ENCODE measurements around the gene SLX4IP.

Gene SLX4IP

DNA sequence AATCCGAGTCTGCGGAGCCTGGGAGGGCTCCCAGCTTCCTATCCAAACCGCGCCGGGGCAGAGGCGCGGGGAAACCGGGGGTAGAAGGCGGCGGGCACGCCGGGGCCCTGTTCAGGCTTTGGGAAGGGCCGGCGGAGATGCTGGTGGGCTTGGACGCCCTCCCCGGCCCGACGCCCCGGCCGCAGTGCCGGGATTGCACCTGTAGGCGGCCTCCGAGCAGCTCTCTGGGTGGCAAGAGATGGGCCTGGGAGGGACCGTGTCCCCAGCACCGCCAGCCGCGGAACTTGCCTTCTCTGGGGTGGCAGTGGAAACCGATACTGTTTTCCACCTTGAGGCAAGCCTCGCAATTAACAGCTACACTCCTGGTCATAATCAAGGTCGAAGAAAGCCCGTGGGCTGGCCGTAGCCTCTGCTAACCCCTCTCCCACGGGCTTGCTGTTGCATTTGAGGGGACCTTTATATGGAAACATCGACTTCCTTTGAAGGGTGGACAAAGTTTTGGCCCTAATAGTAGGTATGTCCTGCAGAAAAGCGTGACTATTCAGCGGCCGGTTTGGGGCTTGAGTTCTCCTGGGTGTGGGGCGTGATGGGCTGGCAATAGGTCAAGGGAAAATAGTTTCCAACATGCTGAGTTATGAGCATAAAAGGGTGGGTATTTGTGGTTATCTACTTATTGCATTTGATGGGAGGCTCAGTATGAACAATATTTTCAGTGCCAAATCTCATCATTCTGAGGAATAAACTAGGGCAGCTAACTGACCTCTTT is 239.8 kb downstream of the SLX4IP start:
- no peaks in the 10 kb centered on the region for H4K20me1 ChIP-seq (ENCODE audit: insufficient read depth, low read length)
- peak overlapping the region; percentile 85 for H2AFZ ChIP-seq (ENCODE audit: low read depth, low read length)
- H3K27me3 ChIP-seq (ENCODE audit: low read depth, low read length) = peaks cover 25% of the 10 kb centered on the region; the same call in 1 of the 2 replicates
- no peaks in the 10 kb centered on the region for H3K36me3 ChIP-seq (replicated peaks; ENCODE audit: low read depth, low read length)
- H3K9me3 ChIP-seq (ENCODE audit: insufficient read depth, low read length) = no peaks in the 10 kb centered on the region
- peaks cover 43% of the 10 kb centered on the region for H3K4me1 ChIP-seq (ENCODE audit: low read length)
- peak overlapping the region; percentile 82 for H3K4me3 ChIP-seq (ENCODE audit: low read length)
- H3K9ac ChIP-seq (ENCODE audit: low read length) = peak overlapping the region; percentile 89
- peak overlapping the region; percentile 79 for H3K27ac ChIP-seq (ENCODE audit: low read length)
- peak overlapping the region; percentile 99 for H3K4me2 ChIP-seq (ENCODE audit: low read length)
- no peaks in the 10 kb centered on the region for H3K79me2 ChIP-seq (ENCODE audit: low read length)
- no peak for TF ChIP-seq EZH2phosphoT487 (IDR thresholded peaks at IDR 0.05; ENCODE audit: low read depth)
- TF ChIP-seq, protein P1, sequence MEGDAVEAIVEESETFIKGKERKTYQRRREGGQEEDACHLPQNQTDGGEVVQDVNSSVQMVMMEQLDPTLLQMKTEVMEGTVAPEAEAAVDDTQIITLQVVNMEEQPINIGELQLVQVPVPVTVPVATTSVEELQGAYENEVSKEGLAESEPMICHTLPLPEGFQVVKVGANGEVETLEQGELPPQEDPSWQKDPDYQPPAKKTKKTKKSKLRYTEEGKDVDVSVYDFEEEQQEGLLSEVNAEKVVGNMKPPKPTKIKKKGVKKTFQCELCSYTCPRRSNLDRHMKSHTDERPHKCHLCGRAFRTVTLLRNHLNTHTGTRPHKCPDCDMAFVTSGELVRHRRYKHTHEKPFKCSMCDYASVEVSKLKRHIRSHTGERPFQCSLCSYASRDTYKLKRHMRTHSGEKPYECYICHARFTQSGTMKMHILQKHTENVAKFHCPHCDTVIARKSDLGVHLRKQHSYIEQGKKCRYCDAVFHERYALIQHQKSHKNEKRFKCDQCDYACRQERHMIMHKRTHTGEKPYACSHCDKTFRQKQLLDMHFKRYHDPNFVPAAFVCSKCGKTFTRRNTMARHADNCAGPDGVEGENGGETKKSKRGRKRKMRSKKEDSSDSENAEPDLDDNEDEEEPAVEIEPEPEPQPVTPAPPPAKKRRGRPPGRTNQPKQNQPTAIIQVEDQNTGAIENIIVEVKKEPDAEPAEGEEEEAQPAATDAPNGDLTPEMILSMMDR (IDR thresholded peaks at IDR 0.05; ENCODE audit: low read depth, low read length) = peak; percentile 81

DNA sequence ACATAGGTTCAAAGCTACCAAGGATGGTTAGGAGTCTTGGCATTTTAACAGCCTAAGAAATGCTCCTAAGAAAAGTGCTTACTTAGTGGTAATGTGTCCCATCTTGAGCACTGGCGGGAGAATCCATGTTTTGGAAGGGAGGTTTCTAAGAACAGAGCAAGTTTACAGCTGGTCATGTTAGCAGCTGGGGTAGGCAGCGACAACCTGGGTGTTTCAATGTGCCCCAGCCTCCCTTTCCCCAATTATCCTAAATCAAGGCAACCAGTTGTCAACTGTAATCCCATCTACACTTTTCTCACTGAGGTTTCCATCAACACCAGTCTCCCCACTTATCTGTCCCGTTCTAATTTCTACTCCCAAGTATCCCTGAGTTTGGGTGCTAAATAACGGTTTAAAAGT is 240.3 kb downstream of the SLX4IP start:
- Histone ChIP-seq H3K27me3 (ENCODE audit: low read depth, low read length) (peaks cover 25% of the 10 kb centered on the region; the same call in 1 of the 2 replicates), H3K79me2 (ENCODE audit: low read length) (no peaks in the 10 kb centered on the region), H3K9me3 (ENCODE audit: insufficient read depth, low read length) (no peaks in the 10 kb centered on the region), H4K20me1 (ENCODE audit: insufficient read depth, low read length) (no peaks in the 10 kb centered on the region), H3K27ac (ENCODE audit: low read length) (no peak overlapping the region), H3K4me3 (ENCODE audit: low read length) (peak overlapping the region; percentile 82), H2AFZ (ENCODE audit: low read depth, low read length) (no peak overlapping the region), H3K9ac (ENCODE audit: low read length) (peak overlapping the region; percentile 89; the same call in 1 of the 2 replicates), H3K36me3 (replicated peaks; ENCODE audit: low read depth, low read length) (no peaks in the 10 kb centered on the region), H3K4me2 (ENCODE audit: low read length) (peak overlapping the region; percentile 99), H3K4me1 (ENCODE audit: low read length) (peaks cover 37% of the 10 kb centered on the region)
- TF ChIP-seq, protein P1 (IDR thresholded peaks at IDR 0.05; ENCODE audit: low read depth, low read length) = no peak
- no peak for TF ChIP-seq EZH2phosphoT487 (IDR thresholded peaks at IDR 0.05; ENCODE audit: low read depth)

DNA sequence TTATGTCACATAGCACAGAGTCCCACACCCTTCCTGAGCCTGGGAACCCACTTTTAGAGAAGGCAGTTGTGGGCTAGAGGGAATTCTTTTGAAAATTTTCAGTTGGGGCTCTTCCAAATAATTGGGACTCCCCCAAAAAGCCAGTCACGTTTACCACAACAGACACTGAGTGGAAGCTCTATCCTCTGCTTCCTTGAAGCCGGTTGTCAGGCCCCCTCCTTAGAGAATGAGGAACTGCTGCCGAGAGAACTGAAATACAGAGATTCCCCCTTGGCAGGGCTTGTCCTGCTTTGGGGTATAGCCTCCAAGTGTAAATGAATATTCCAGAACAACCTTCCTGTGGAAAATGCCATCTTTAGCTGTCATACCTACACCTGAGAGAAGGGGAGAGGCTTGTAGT is 241.4 kb downstream of the SLX4IP start:
- Histone ChIP-seq H3K4me1 (ENCODE audit: low read length) (peaks cover 26% of the 10 kb centered on the region), H4K20me1 (ENCODE audit: insufficient read depth, low read length) (no peaks in the 10 kb centered on the region), H3K36me3 (replicated peaks; ENCODE audit: low read depth, low read length) (no peaks in the 10 kb centered on the region), H3K27me3 (ENCODE audit: low read depth, low read length) (peaks cover 25% of the 10 kb centered on the region; the same call in 1 of the 2 replicates), H3K4me2 (ENCODE audit: low read length) (no peak overlapping the region), H2AFZ (ENCODE audit: low read depth, low read length) (no peak overlapping the region), H3K9ac (ENCODE audit: low read length) (no peak overlapping the region), H3K27ac (ENCODE audit: low read length) (no peak overlapping the region), H3K9me3 (ENCODE audit: insufficient read depth, low read length) (no peaks in the 10 kb centered on the region), H3K4me3 (ENCODE audit: low read length) (no peak overlapping the region), H3K79me2 (ENCODE audit: low read length) (no peaks in the 10 kb centered on the region)
- TF ChIP-seq EZH2phosphoT487 (IDR thresholded peaks at IDR 0.05; ENCODE audit: low read depth) = no peak
- TF ChIP-seq, protein P1 (IDR thresholded peaks at IDR 0.05; ENCODE audit: low read depth, low read length) = no peak
